ENCODE measurements around the gene ODC1. TPM values are rescaled to one million over a fixed set of nuclear protein-coding genes. Genes with fewer than 3 reads are reported as not detected.

ODC1 gene
- polyA plus RNA-seq, 1 of the 3 experiments (the other 2 are of a cell fraction): 253 TPM

DNA sequence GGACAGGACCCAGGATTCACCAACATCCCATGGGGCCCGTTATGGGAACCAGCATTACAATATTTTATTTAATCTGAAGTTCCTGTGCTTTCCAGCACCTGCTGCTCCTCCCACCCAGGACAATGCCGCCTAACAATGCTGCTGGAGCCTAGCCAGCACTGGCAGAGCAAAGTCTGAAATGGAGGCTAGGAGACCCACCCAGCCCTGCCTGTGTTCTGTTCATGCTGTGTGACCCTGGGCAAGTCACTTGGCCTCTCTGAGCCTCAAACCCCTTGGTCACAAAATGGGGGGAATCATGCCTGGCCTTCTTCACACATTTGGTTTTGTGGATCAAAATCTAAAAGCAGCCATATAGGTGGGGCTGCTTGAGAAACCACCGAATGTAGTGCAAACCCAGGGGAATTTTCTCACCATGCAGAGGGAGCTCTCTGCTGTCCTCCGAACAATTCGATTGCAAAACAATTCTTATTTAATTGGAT is 38.5 kb upstream of the ODC1 start:
- no peaks in the 10 kb centered on the region for H3K4me1 ChIP-seq (ENCODE audit: control insufficient read depth in 1 of 2, insufficient read depth in 2 of 2, low read depth in 1 of 2, low read length in 1 of 2)
- H3K36me3 ChIP-seq (replicated peaks in 1 of 2; ENCODE audit: control insufficient read depth in 1 of 2, insufficient read depth in 2 of 2, low read length in 1 of 2): no peaks in the 10 kb centered on the region
- peaks cover 18% of the 10 kb centered on the region; the same call in 1 of the 2 replicates for H3K27me3 ChIP-seq (ENCODE audit: insufficient read depth)
- H3K9ac ChIP-seq: no peak overlapping the region
- TF ChIP-seq ELF1 (IDR thresholded peaks at IDR 0.05): no peak
- TF ChIP-seq, protein P1, sequence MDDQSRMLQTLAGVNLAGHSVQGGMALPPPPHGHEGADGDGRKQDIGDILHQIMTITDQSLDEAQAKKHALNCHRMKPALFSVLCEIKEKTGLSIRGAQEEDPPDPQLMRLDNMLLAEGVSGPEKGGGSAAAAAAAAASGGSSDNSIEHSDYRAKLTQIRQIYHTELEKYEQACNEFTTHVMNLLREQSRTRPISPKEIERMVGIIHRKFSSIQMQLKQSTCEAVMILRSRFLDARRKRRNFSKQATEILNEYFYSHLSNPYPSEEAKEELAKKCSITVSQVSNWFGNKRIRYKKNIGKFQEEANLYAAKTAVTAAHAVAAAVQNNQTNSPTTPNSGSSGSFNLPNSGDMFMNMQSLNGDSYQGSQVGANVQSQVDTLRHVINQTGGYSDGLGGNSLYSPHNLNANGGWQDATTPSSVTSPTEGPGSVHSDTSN (IDR thresholded peaks at IDR 0.05): no peak
- WGBS (ENCODE audit: low lambda C conversion rate): 62% methylated on average over 5 of the region's 5 CpGs
- no peak overlapping the region for H2AFZ ChIP-seq (ENCODE audit: low read depth)
- peaks cover 4% of the 10 kb centered on the region; the same call in 1 of the 2 replicates for H3K9me3 ChIP-seq
- H3K9me2 ChIP-seq: no peaks in the 10 kb centered on the region
- H3K4me3 ChIP-seq (ENCODE audit: low read depth in 2 of 2, low read length in 1 of 2): no peak overlapping the region
- no peak for DNase-seq
- H3K79me2 ChIP-seq (ENCODE audit: insufficient read depth): no peaks in the 10 kb centered on the region
- CTCF ChIA-PET: interaction anchor here (1.0 kb wide), 1 partner anchor 17 kb away, joined by 3 read pairs; no protein-coding TSS in a partner anchor
- H3K4me2 ChIP-seq: no peak overlapping the region
- POLR2A ChIA-PET: no interaction called here
- no peaks in the 10 kb centered on the region for H4K20me1 ChIP-seq (ENCODE audit: insufficient read depth)
- H3F3A ChIP-seq (replicated peaks; ENCODE audit: insufficient read depth): no peaks in the 10 kb centered on the region
- no peak overlapping the region for H3K27ac ChIP-seq (ENCODE audit: low read depth in 2 of 2, low read length in 1 of 2)

- no peak for DNase-seq
- Histone ChIP-seq H3K9me2 (no peaks in the 10 kb centered on the region), H3K4me2 (no peak overlapping the region), H3K9ac (no peak overlapping the region), H3K4me1 (ENCODE audit: control insufficient read depth in 1 of 2, insufficient read depth in 2 of 2, low read depth in 1 of 2, low read length in 1 of 2) (no peaks in the 10 kb centered on the region), H4K20me1 (ENCODE audit: insufficient read depth) (no peaks in the 10 kb centered on the region), H3K9me3 (no peaks in the 10 kb centered on the region), H3K79me2 (ENCODE audit: insufficient read depth) (no peaks in the 10 kb centered on the region), H3F3A (replicated peaks; ENCODE audit: insufficient read depth) (no peaks in the 10 kb centered on the region), H2AFZ (ENCODE audit: low read depth) (no peak overlapping the region), H3K4me3 (ENCODE audit: low read depth in 2 of 2, low read length in 1 of 2) (no peak overlapping the region), H3K27me3 (ENCODE audit: insufficient read depth) (peaks cover 22% of the 10 kb centered on the region; the same call in 1 of the 2 replicates), H3K36me3 (replicated peaks in 1 of 2; ENCODE audit: control insufficient read depth in 1 of 2, insufficient read depth in 2 of 2, low read length in 1 of 2) (no peaks in the 10 kb centered on the region), H3K27ac (ENCODE audit: low read depth in 2 of 2, low read length in 1 of 2) (no peak overlapping the region)
- CTCF ChIA-PET: no interaction called here
- POLR2A ChIA-PET: no interaction called here
- 84% methylated on average over 1 of the region's 1 CpG for WGBS (ENCODE audit: low lambda C conversion rate)
- TF ChIP-seq, protein P2, sequence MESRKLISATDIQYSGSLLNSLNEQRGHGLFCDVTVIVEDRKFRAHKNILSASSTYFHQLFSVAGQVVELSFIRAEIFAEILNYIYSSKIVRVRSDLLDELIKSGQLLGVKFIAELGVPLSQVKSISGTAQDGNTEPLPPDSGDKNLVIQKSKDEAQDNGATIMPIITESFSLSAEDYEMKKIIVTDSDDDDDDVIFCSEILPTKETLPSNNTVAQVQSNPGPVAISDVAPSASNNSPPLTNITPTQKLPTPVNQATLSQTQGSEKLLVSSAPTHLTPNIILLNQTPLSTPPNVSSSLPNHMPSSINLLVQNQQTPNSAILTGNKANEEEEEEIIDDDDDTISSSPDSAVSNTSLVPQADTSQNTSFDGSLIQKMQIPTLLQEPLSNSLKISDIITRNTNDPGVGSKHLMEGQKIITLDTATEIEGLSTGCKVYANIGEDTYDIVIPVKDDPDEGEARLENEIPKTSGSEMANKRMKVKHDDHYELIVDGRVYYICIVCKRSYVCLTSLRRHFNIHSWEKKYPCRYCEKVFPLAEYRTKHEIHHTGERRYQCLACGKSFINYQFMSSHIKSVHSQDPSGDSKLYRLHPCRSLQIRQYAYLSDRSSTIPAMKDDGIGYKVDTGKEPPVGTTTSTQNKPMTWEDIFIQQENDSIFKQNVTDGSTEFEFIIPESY (IDR thresholded peaks at IDR 0.05; ENCODE audit: borderline replicate concordance, low read depth): no peak
- no peak for TF ChIP-seq FOXM1 (IDR thresholded peaks at IDR 0.05; ENCODE audit: low read depth)
- no peak for TF ChIP-seq TAF1 (IDR thresholded peaks at IDR 0.05; ENCODE audit: borderline replicate concordance, low read depth, low read length)
- TF ChIP-seq, protein P1 (IDR thresholded peaks at IDR 0.05): no peak
- TF ChIP-seq MXI1 (IDR thresholded peaks at IDR 0.05; ENCODE audit: low read depth, low read length): no peak
- no peak for TF ChIP-seq SMC3 (IDR thresholded peaks at IDR 0.05; ENCODE audit: low read depth, low read length)
- no peak for TF ChIP-seq RAD21 (IDR thresholded peaks at IDR 0.05; ENCODE audit: low read length)
- TF ChIP-seq, protein P3, sequence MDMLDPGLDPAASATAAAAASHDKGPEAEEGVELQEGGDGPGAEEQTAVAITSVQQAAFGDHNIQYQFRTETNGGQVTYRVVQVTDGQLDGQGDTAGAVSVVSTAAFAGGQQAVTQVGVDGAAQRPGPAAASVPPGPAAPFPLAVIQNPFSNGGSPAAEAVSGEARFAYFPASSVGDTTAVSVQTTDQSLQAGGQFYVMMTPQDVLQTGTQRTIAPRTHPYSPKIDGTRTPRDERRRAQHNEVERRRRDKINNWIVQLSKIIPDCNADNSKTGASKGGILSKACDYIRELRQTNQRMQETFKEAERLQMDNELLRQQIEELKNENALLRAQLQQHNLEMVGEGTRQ (IDR thresholded peaks at IDR 0.05; ENCODE audit: borderline replicate concordance, low read depth, low read length): no peak
- no peak for TF ChIP-seq POLR2AphosphoS5 (IDR thresholded peaks at IDR 0.05; ENCODE audit: low read depth, low read length)
- TF ChIP-seq, protein P4, sequence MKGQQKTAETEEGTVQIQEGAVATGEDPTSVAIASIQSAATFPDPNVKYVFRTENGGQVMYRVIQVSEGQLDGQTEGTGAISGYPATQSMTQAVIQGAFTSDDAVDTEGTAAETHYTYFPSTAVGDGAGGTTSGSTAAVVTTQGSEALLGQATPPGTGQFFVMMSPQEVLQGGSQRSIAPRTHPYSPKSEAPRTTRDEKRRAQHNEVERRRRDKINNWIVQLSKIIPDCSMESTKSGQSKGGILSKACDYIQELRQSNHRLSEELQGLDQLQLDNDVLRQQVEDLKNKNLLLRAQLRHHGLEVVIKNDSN (IDR thresholded peaks at IDR 0.05; ENCODE audit: borderline replicate concordance, low read depth): no peak
- TF ChIP-seq, protein P5, sequence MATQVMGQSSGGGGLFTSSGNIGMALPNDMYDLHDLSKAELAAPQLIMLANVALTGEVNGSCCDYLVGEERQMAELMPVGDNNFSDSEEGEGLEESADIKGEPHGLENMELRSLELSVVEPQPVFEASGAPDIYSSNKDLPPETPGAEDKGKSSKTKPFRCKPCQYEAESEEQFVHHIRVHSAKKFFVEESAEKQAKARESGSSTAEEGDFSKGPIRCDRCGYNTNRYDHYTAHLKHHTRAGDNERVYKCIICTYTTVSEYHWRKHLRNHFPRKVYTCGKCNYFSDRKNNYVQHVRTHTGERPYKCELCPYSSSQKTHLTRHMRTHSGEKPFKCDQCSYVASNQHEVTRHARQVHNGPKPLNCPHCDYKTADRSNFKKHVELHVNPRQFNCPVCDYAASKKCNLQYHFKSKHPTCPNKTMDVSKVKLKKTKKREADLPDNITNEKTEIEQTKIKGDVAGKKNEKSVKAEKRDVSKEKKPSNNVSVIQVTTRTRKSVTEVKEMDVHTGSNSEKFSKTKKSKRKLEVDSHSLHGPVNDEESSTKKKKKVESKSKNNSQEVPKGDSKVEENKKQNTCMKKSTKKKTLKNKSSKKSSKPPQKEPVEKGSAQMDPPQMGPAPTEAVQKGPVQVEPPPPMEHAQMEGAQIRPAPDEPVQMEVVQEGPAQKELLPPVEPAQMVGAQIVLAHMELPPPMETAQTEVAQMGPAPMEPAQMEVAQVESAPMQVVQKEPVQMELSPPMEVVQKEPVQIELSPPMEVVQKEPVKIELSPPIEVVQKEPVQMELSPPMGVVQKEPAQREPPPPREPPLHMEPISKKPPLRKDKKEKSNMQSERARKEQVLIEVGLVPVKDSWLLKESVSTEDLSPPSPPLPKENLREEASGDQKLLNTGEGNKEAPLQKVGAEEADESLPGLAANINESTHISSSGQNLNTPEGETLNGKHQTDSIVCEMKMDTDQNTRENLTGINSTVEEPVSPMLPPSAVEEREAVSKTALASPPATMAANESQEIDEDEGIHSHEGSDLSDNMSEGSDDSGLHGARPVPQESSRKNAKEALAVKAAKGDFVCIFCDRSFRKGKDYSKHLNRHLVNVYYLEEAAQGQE (IDR thresholded peaks at IDR 0.05; ENCODE audit: low read depth, low read length): no peak
Measured at GRCh38 chr2:10486091-10486490, 38.0 kb upstream of the ODC1 start.
